Adrenal gland (tissue), 12 donors: Measurements from ENCODE around the gene LPXN. TPM values are rescaled to one million over a fixed set of nuclear protein-coding genes. Genes with fewer than 3 reads are reported as not detected.
A peak's percentile ranks its signal among the peaks of the same experiment; 100 is the strongest.

Source experiments
- DNase-seq, 7 donors: peaks; one replicate each; pipeline ENCODE4 v3.0.0-alpha.2; 2019 to 2020
- H3K27ac ChIP-seq, 5 donors: fragments of 200-600 bp; sonication (generic) in 4 of 5; 1 replicate in 3 of 5; 2 replicates in 2 of 5; pipeline versions ENCODE4 v1.5.1 to v1.8.0; 2016 to 2020; ENCODE audit warnings: mild to moderate bottlenecking in 1 of 5
- H3K27me3 ChIP-seq: fragments of 200-600 bp; 2 replicates; pipeline ENCODE4 v1.8.0; 2021
- H3K36me3 ChIP-seq, 2 donors: fragments of 200-600 bp; replicated peaks in 1 of 2; 1 replicate in 1 of 2; 2 replicates in 1 of 2; pipeline versions ENCODE4 v1.5.1 to v1.8.0; 2018 to 2022
- H3K4me1 ChIP-seq, 2 donors: fragments of 200-600 bp; replicated peaks in 1 of 2; 1 replicate in 1 of 2; 2 replicates in 1 of 2; pipeline versions ENCODE4 v1.5.1 to v1.8.0; 2018 to 2021
- H3K4me3 ChIP-seq, 4 donors: fragments of 200-600 bp; sonication (generic) in 3 of 4; one replicate each; pipeline ENCODE4 v1.5.1; 2016 to 2018
- H3K9me3 ChIP-seq, 3 donors: fragments of 200-600 bp; sonication (generic) in 1 of 3; replicated peaks in 1 of 3; 1 replicate in 2 of 3; 2 replicates in 1 of 3; pipeline versions ENCODE4 v1.5.1 to v1.8.0; 2016 to 2021
- POLR2A ChIP-seq, 2 donors: fragments of 450-650 bp; IDR thresholded peaks; one replicate each; pipeline ENCODE4 v1.6.1; 2017; ENCODE audit warnings: antibody characterized with exemption in 2 of 2, mild to moderate bottlenecking in 2 of 2, moderate library complexity in 1 of 2
- WGBS, 4 donors: extraction: QIAGEN DNeasy Blood & Tissue Kit in 2 of 4; methylation state at CpG; one replicate each; pipeline versions ENCODE4 v1.1.5 to v1.1.7; 2013 to 2017; 5-methylcytosine and 5-hydroxymethylcytosine counted together
- intact Hi-C, 2 donors: fragments of 100-400 bp; cut with DNase I; formaldehyde crosslinking; loops; one replicate each; pipeline versions ENCODE4 v1.14.1 to v1.15.0; 2022 to 2023
- polyA plus RNA-seq, 3 donors: library from polyadenylated mRNA; stranded (reverse); fragments of 200-250 nt in 2 of 3; fragments of 350-450 nt in 1 of 3; fragmentation: Illumina TruSeq in 1 of 3; extraction: RNeasy Lipid Tissue Mini Kit (QIAGEN cat#74804) in 1 of 3; gene quantifications; one replicate each; pipeline ENCODE4 v1.2.3, GENCODE V29; 2013 to 2014
- total RNA-seq, 9 donors: library from RNA; depleted of rRNA in 4 of 9; stranded (reverse); fragments of >200 nt in 4 of 9; fragments of 120-200 nt in 1 of 9; fragmentation: NEBNext Ultra II Directional in 1 of 9; extraction: Animal tissue kit (Norgen Biotek cat#: 25700) in 1 of 9; gene quantifications; one replicate each; pipeline versions ENCODE4 v1.1.0 to v1.2.4, GENCODE V29; 2013 to 2023
- TF ChIP-seq, protein P1 (sequence below), 6 experiments: fragments of 450-650 bp in 4 of 6; fragments of 200-600 bp in 2 of 6; sonication (generic) in 1 of 6; IDR thresholded peaks; 1 replicate in 5 of 6; 2 replicates in 1 of 6; pipeline versions ENCODE4 v1.5.1 to v1.8.0; 2016 to 2021; ENCODE audit warnings: antibody characterized with exemption in 6 of 6, mild to moderate bottlenecking in 2 of 6, moderate library complexity in 1 of 6
- donor health status: healthy with polysubstance abuse.
- donor health status: Bipolar disorder and iron deficiency.
- donor health status: DM: yes; HTN: yes; CAD: no.
- donor health status: DM: no; HTN: no; CAD: no.
- donor health status: DM: no; HTN: no; CAD: no.
- donor health status: DM: yes; HTN: yes; CAD: no.

Gene LPXN
- total and polyA plus RNA-seq, 12 donors: 3.1 to 24.5 (median 10.2) TPM

DNA sequence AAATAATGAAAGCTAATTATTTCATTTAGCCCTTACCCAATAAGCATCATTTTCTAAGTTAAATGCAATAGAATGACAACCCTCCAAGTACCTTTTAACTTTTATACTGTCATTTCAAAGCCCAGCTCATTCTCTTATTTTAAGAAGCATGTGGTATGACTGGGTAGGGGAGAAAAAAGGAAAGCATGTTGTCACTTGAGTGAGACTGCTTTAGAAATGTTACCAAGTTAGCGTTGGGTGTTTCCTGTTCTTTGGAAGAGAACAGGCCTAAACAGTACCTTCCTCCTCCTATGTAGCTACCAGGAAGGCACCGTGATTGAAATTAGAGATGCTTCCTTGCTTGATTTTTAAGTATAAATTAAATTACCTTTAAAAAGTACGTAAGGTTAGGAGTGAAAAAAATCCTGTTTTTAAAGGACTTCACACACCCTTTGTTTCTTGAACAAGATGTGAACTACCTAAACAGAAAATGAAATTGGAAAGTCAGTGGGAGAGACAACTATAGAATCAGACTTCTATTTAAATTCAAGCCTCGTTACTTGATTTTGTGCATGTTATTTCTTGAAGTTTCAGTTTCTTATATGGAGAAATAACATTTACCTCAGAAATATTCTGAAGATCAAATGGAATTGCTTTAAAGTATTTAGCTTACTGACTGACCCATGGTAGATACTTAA lies 46.1 kb upstream of the LPXN start:
- H3K4me1 ChIP-seq: peaks cover 4 to 16% of the 10 kb centered on the region in 2 donors
- H3K9me3 ChIP-seq: no peaks in the 10 kb centered on the region
- 91 to 96% (median 94%) methylated on average over 4 of the region's 4 CpGs for WGBS, 4 donors
- no peak overlapping the region for H3K27ac ChIP-seq
- H3K27me3 ChIP-seq: no peaks in the 10 kb centered on the region
- peaks cover 0 to 66% of the 10 kb centered on the region in 2 donors for H3K36me3 ChIP-seq
- TF ChIP-seq POLR2A (IDR thresholded peaks at IDR 0.05): no peak
- TF ChIP-seq, protein P1, sequence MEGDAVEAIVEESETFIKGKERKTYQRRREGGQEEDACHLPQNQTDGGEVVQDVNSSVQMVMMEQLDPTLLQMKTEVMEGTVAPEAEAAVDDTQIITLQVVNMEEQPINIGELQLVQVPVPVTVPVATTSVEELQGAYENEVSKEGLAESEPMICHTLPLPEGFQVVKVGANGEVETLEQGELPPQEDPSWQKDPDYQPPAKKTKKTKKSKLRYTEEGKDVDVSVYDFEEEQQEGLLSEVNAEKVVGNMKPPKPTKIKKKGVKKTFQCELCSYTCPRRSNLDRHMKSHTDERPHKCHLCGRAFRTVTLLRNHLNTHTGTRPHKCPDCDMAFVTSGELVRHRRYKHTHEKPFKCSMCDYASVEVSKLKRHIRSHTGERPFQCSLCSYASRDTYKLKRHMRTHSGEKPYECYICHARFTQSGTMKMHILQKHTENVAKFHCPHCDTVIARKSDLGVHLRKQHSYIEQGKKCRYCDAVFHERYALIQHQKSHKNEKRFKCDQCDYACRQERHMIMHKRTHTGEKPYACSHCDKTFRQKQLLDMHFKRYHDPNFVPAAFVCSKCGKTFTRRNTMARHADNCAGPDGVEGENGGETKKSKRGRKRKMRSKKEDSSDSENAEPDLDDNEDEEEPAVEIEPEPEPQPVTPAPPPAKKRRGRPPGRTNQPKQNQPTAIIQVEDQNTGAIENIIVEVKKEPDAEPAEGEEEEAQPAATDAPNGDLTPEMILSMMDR (IDR thresholded peaks at IDR 0.05): no peak
- no peak overlapping the region for H3K4me3 ChIP-seq
- intact Hi-C loops: no loop called here
- no peak for DNase-seq

DNA sequence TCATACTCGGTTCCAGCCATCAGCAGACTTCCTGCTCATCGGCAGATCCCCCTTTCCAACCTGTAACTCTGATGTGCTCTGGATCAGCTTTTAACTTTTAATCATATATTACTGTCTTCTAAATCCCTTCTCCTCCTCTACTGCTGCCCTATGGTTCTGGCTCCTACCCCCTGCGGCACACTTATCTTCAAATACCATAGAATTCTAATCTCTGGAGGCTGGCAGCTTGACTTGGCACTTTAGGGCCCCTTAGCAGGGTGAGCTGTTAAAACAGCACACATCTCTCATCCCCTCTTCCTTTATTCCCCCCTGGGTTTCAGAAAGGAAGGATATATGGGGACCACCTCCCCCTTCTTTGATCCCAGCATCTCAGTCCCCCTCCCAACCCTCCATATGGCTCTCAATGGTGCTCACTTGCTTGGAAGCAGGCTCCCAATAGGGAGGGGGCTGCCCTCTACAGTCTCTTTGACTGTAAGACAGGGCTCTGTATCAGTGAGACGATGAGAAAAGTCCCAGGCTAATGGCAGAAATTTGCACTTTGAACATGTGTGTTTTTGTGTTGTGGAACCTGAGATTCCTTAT lies 42.4 kb upstream of the LPXN start:
- H3K36me3 ChIP-seq: peaks cover 0 to 76% of the 10 kb centered on the region in 2 donors
- TF ChIP-seq POLR2A (IDR thresholded peaks at IDR 0.05): no peak
- TF ChIP-seq, protein P1 (IDR thresholded peaks at IDR 0.05): no peak
- 88 to 91% (median 90%) methylated on average over 4 of the region's 4 CpGs for WGBS, 4 donors
- H3K27ac ChIP-seq: no peak overlapping the region
- intact Hi-C loops: no loop called here
- no peak overlapping the region for H3K4me3 ChIP-seq
- peak in 1 of 7 donors; percentile 12 for DNase-seq
- no peaks in the 10 kb centered on the region for H3K27me3 ChIP-seq
- no peaks in the 10 kb centered on the region for H3K9me3 ChIP-seq
- H3K4me1 ChIP-seq: peaks cover 4 to 22% of the 10 kb centered on the region in 2 donors

DNA sequence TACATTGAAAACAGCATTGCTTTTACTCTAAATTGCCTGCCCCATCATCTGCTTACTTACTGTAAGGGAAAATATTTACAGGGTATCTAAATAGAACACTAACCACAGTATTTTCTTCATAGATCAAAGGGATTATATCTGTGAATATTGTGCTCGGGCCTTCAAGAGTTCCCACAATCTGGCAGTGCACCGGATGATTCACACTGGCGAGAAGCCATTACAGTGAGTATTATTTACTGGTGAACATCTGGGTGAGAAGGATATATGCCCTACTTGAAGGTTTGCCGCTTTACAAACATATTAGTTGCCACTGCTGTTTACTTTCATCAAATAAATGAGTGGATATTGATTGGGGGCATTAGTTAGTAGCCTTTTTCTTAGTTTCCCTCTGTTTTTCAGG lies 40.9 kb upstream of the LPXN start:
- H3K36me3 ChIP-seq: peaks cover 0 to 86% of the 10 kb centered on the region in 2 donors
- peak overlapping the region in 4 of 5 donors; percentile 6 to 41 (median 30) for H3K27ac ChIP-seq
- intact Hi-C loops: no loop called here
- TF ChIP-seq POLR2A (IDR thresholded peaks at IDR 0.05): no peak
- TF ChIP-seq, protein P1 (IDR thresholded peaks at IDR 0.05): no peak
- H3K4me3 ChIP-seq: no peak overlapping the region
- 39 to 62% (median 41%) methylated on average over 4 of the region's 4 CpGs for WGBS, 4 donors
- peak; percentile 75 to 90 (median 86) for DNase-seq
- H3K9me3 ChIP-seq: no peaks in the 10 kb centered on the region
- peaks cover 4 to 22% of the 10 kb centered on the region in 2 donors for H3K4me1 ChIP-seq
- H3K27me3 ChIP-seq: no peaks in the 10 kb centered on the region

DNA sequence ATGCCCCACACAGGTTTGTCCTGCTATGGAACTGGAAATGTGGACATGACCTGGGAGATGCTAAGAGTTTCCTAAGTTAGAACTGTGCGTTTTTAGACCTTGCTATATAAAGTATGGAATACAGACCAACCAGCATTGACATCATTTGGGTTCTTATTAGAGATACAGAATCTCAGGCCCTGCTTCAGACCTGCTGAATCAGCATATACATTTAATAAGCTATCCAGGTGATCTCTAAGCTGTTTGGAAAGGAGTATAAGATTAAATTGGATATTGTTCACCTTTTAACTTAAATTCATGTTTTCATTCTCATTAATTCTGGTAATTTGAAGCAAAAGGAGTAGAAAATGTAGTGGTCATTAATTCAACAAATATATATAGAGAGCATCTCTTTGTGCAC lies 39.9 kb upstream of the LPXN start:
- intact Hi-C loops: no loop called here
- no peaks in the 10 kb centered on the region for H3K27me3 ChIP-seq
- DNase-seq: no peak
- peaks cover 0 to 90% of the 10 kb centered on the region in 2 donors for H3K36me3 ChIP-seq
- peak overlapping the region in 2 of 5 donors; percentile 13 to 41 for H3K27ac ChIP-seq
- no peaks in the 10 kb centered on the region for H3K9me3 ChIP-seq
- 91 to 95% (median 93%) methylated on average over 1 of the region's 1 CpG for WGBS, 4 donors
- H3K4me1 ChIP-seq: peaks cover 4 to 22% of the 10 kb centered on the region in 2 donors
- no peak overlapping the region for H3K4me3 ChIP-seq
- TF ChIP-seq, protein P1 (IDR thresholded peaks at IDR 0.05): no peak
- no peak for TF ChIP-seq POLR2A (IDR thresholded peaks at IDR 0.05)
